GM18499 (cell line): ENCODE measurements around the gene CTSW.

Source experiments
- ATAC-seq: cut with Tn5 transposase; IDR thresholded peaks from one replicate; pipeline ENCODE4 v1.9.1; 2021; ENCODE audit warnings: moderate number of reproducible peaks; ENCODE audit not compliant: insufficient read depth, unreplicated experiment

The CTSW gene

DNA sequence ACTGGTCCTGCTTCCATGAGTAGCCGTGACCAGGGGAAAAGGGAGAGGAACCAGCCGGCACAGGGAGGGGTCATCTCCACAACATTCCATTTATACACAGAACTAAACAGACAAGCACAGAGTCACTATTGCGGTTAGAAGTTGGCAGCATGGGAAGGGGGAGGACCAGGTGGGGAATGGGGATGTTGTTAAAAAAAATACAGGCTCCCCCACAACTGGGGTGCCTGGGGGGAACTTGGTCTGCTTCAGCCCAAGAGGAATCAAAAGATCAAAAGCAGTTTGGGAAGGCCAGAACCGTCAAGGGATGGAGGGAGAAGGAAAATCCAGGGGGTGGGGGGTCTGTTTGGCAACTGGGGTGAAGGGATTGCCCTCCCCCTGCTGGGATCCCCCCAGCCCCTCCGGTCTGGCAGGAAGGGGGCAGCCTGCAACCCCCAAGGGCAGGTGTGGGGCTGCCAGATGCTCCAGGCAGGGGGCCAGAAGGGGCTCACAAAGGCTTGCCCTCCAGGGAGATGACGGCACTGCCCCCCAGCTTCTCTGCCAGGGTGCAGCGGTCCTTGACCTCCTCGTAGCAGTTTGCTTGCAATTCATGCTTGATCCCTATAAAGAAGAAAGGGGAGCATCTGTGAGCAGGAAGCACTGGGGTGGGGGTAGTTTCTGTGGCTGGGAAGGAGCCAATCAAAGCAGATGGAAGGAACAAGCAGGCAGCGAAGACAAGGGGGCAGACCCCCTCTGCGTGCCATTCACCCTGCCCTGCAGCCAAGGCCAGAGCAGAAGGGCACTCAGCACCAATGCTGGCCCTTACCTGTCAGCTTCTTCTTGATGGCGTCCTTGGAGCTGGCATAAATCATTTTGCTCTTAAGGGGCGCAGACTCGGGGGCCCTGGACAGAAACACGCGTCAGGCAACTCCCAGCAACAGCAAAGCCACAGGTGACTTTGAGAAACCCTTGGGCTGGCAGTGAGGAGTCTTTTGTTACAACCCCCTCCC, 24.5 kb upstream of the CTSW start:
- ATAC-seq = no peak

GRCh38 chr11:65855927-65856363, 23.7 kb upstream of the CTSW start:
- ATAC-seq = no peak

DNA sequence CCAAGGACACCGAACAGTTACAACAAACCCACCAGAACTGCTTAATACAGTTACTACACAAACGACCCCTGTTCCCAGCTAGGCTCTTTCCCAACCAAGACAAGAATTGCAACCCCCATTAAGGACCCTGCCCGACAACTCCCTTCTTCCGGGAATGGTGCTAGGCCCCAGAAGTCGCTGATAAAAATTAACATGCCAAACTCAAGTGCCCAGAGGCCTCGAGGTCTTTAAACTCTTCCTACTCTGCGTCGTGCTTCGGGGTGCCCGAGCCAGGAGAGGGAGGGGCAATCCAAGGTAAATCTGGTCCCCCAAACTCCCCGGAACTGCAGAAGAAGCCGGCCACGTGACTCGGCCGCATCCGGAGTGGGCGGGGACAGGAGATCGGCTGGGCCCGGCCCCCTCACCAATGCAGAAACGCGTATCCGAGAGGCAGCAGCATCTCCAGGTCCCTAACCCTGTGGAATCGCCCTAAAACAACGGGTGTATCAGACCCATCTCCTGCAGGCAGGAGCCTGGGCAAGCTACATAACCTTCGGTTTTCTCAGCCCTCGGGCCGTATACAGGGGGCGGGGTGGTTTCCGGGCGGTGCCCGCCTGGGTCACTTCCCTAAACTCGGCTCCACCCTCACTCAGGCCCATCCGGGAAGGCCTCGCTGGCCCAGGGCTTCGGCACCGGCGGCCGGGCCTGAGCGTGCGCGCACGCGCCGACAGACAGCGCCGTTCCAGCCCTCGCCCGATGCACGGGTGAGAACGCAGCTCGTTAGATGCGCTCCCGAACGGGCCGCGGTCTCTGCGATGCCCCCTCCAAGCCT, 22.7 kb upstream of the CTSW start:
- no peak for ATAC-seq

DNA sequence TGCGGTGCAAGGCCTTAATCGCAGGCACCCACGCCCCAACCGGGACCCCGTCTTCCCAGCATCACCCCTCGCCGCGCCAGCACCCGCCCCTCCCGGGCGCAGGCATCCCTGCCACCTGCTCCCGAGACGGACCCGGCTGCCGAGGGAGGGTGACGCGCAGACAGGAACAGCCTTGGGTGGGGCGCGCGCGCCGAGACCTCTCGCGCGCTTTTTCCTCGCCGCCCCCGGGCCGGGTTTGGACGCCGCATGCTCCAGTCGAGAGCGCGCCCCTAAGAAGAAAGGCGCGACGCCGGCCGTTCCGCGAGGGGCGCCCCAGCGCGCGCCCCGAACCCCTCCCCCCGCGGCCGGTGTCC, 22.2 kb upstream of the CTSW start:
- no peak for ATAC-seq

DNA sequence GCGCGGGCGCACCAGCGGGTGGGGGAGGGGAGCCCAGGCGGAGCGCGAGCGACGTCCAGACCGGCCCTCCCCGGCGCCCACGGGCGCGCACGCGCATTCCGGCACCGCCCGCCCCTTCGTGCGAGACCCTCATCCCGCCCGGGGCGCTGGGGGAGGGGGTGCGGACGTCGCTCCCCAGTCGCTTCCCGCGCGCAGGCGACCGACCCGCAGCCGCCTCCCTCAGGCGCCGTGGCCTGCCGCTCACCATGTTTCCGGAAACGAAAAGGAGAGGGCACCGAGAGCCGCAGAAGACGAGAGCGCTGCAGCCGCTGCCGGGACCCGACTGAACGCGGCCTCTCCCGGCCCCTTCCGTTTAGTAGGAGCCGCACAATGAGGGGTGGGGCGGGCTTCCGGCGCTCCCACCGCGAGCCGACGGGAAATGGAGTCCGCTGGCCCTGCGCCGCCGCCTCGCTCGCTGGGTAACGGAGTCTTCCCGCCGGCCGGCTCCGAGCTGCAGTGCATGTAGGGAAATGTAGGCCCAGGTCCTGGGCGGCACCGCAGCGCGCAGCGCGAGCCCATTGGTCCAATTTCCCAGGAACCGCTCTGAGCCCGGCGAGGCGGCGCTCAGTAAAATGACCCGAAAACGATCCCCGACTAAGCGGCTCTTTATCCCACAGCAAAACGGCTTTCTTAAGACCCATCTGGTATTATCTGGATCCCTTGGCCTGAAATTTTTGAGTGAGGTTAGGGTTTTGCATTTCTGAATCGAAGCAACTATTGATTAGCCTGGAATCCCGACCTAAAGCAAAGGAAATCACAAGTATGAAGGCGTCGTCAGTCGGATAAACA, 21.6 kb upstream of the CTSW start, which contains the start of gene CFL1:
TSS of gene CFL1 (minus strand) at position 328 of the 828 bp plus-strand sequence. CDS start at position 247, 81 bp downstream.
- ATAC-seq = peak; percentile 25

DNA sequence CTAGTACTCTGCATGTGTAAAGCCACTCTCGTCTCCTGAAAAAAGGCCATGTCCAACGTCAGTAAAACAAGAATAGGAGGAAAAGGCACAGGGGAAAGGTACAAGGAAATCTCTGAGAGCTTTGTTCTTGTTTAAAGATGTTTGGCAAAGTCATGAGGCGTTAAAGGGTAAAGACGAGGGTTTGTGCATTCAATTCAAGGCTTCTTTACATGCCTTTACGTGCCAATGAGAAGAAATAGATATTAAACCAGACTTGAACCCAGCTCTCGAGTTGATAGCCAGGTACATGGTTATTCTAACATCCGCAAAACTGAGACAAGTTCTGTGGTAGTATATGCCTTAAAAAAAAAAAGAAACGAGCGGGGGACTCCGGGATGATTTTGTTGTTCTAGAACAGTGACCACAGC, 21.0 kb upstream of the CTSW start:
- no peak for ATAC-seq

DNA sequence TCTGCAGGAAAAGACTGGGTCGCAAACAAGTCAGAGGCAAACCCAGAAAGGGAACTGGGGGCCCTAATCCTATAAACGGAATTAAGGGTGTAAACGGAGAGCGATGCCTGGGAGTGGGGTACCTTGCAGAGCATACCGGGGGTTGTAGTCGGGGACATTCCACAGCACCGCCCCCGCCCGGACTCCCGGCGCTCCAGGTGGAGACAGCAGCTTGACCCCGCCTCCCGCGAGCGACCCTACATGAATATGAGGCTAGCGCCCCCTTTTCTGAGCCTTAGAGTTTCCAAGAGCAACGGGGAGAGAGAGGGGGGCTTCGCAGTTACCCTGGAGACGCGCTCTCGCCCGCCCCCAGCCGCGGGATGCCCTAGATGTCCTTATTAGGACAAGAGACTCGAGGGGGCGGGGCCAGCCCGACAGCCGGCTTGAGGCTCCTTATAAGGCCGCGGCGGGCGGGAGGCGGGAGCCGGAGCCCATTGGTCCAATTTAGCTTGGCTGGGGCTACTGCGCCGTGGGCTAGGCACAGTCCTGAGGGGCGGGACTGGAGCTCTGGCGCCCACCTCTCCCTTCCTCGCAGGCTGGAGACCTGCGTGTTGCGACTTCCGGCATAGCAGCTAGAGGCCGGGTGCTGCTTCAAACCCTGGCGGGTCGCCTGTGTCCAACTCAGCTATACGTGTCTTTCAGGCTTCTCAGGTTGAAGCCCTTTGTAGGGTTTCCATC, 20.4 kb upstream of the CTSW start:
- peak; percentile 36 for ATAC-seq

DNA sequence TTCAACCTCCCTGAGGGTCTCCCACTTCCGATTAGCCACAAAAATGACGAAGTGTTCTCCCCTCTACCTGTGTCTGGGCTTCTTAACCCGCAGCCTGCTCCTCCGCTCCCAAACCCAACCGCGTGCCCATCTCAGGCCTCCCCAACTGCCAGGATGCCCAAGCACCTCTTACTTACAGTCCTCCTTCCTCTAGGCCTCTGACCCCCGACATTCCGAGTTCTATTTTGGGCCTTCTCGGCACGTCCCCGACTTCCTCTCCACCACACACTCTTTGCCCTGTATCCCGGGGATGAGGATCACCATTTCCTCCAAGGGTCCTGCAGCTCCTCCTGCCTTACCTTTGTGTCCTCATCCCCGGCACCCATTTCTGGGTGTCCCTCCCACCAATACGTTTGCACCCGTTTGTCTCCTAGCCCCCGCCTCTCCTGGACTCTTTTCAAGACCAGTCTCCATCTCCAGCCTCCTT, 19.8 kb upstream of the CTSW start:
- no peak for ATAC-seq

GRCh38 chr11:65860278-65861164, 19.1 kb upstream of the CTSW start, which contains the start of gene MUS81:
Gene MUS81, plus strand, starts transcription at chr11:65860433. Its CDS starts 321 bp downstream, at chr11:65860754.
- ATAC-seq = no peak

GRCh38 chr11:65861165-65861505, 18.5 kb upstream of the CTSW start:
- ATAC-seq = no peak

GRCh38 chr11:65861533-65862183, 18.0 kb upstream of the CTSW start:
- ATAC-seq = no peak

DNA sequence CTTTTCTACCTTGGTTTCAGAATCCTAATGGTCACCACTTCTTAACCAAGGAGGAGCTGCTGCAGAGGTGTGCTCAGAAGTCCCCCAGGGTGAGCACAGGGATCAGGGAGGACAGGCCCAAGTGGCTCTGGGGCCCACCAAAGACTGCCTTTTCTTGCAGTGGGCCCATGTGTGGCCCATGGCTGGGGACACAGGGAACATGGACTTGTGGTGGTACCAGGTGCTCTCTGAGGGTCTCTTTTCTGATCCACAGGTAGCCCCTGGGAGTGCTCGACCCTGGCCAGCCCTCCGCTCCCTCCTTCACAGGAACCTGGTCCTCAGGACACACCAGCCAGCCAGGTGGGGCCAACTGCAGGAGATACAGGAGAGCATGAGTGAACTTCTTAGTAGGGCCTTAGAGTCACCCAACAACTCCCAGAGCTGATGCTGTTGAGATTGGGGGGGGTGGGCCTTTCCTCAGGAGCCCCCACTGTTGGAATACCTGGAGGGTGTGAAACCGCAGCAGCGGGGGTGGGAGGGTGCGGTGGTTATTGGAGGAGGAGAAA, 17.4 kb upstream of the CTSW start:
- no peak for ATAC-seq

DNA sequence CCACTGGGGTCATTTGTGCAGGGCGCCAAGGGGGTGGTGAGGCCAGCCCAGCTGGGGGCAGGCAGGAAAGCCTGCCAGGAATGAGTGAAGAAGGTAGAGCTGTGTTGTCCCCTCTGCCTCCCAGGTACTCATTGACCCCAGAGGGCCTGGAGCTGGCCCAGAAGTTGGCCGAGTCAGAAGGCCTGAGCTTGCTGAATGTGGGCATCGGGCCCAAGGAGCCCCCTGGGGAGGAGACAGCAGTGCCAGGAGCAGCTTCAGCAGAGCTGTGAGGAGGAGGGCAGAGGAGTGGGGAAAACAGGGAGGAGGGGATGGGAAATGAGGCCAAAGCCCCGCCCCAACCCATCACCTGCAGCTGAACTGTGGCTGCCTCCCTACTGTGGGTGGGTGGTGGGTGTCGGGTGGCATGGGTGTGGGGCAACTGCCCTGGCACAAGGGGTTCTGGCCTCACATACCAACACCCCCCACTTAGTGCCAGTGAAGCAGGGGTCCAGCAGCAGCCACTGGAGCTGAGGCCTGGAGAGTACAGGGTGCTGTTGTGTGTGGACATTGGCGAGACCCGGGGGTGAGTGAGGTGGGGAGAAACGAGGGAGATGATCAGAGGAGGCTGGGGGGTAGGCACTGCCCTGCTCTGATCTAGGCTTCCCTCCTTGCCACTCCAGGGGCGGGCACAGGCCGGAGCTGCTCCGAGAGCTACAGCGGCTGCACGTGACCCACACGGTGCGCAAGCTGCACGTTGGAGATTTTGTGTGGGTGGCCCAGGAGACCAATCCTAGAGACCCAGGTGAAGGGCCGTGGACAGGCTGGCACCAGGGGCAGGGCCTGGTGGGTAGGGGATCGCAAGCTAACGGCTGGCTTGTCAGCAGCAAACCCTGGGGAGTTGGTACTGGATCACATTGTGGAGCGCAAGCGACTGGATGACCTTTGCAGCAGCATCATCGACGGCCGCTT, 16.4 kb upstream of the CTSW start:
- no peak for ATAC-seq

DNA sequence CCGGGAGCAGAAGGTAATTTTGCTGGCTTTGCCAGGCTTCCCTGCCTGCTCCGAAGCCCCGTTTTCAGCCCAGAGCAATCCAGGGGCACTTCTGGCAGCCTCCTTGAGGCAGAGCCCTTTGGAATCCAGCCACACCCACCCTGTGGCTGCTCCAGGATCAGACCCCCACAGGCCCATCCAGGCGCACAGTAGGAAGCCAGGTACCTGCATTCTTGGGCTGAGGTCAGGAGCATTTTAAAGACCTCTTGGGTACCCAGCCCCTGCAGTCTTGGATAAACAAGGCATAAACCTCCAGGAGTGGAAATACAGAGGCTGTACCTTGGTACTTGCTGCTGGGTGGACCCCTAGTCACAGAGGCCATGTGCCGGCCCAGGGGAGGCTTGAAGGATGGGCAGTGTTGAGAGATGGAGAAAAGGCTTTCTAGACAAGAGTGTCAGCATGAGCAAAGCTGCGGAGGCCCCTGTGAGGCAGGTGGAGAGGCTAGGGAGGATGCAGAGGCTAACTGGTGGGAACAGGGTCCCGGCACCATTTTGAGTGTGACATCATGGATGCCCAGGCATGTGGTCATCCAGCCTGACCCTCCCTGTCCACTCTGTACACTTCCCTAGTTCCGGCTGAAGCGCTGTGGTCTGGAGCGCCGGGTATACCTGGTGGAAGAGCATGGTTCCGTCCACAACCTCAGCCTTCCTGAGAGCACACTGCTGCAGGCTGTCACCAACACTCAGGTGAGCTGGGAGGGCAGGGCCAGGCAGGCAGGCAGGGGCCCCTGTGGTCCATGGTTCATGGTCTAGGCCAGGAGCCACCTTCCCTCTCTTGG, 15.5 kb upstream of the CTSW start:
- ATAC-seq = no peak

DNA sequence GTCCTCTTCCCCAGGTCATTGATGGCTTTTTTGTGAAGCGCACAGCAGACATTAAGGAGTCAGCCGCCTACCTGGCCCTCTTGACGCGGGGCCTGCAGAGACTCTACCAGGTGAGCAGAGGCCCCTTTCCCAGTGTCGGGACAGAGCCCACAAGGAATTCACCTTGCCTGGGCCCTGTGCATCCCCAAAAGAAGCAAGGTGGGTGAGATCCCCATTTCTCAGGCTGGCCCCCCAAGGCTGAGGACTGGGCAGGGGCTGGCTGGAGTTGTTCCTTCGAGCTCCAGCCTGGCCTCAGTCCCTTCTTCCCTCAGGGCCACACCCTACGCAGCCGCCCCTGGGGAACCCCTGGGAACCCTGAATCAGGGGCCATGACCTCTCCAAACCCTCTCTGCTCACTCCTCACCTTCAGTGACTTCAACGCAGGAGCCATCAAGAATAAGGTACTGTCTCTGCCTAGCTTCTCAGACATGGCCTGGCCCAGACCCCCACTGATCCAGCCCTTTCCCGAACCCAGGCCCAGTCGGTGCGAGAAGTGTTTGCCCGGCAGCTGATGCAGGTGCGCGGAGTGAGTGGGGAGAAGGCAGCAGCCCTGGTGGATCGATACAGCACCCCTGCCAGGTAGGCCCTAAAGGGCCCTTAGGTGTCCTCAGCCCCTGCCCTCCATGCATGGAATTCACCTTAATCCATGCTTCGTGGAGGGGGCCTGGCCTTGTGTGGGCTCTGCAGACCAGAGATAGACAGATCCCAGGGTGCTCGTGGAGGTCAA, 14.7 kb upstream of the CTSW start:
- ATAC-seq = no peak
